Activated CD8-positive, alpha-beta T cell treated with anti-CD3 and anti-CD28 coated beads for 36 hours (primary cell): ENCODE measurements around the gene DISP1. TPM values are rescaled to one million over a fixed set of nuclear protein-coding genes. Genes with fewer than 3 reads are reported as not detected.

Experiments used
- ATAC-seq: fragments of 200-7000 bp; cut with Tn5 transposase; one replicate; pipeline ENCODE4 v1.10.0; 2021; ENCODE audit warnings: mild to moderate bottlenecking, moderate library complexity
- CTCF ChIA-PET: fragments of 350-600 bp; sonication (Branson Sonifier 250); formaldehyde crosslinking; loops from one replicate; lab custom pipeline; 2021; ENCODE audit warnings: antibody characterized with exemption; lab: Charles Lee
- POLR2A ChIA-PET: fragments of 350-600 bp; sonication (Branson Sonifier 250); formaldehyde crosslinking; loops from one replicate; lab custom pipeline; 2021; ENCODE audit warnings: antibody characterized with exemption; lab: Charles Lee
- DNase-seq: peaks from one replicate; pipeline ENCODE4 v3.0.0-alpha.2; 2020
- H3K27ac Mint-ChIP-seq: one replicate; pipeline ENCODE4 v1.8.0; 2021; ENCODE audit warnings: mild to moderate bottlenecking, mixed read lengths
- H3K27me3 Mint-ChIP-seq: one replicate; pipeline ENCODE4 v1.8.0; 2021; ENCODE audit warnings: mixed read lengths
- H3K36me3 Mint-ChIP-seq: one replicate; pipeline ENCODE4 v1.8.0; 2021; ENCODE audit warnings: low read depth, mixed read lengths
- H3K4me1 Mint-ChIP-seq: one replicate; pipeline ENCODE4 v1.8.0; 2021; ENCODE audit warnings: low read depth, mixed read lengths
- H3K4me3 Mint-ChIP-seq: one replicate; pipeline ENCODE4 v1.8.0; 2021; ENCODE audit warnings: mild to moderate bottlenecking, moderate library complexity, mixed read lengths
- H3K9me3 Mint-ChIP-seq: one replicate; pipeline ENCODE4 v1.8.0; 2021; ENCODE audit warnings: mixed read lengths
- intact Hi-C: fragments of 100-400 bp; cut with micrococcal nuclease; formaldehyde crosslinking; loops from one replicate; pipeline ENCODE4 v1.10.0; 2022
- total RNA-seq, 2 experiments: library from RNA; stranded (reverse); gene quantifications; one replicate each; pipeline ENCODE4 v1.2.3, GENCODE V29; 2021
- TF ChIP-seq, protein P1 (sequence below): fragments of 200-600 bp; IDR thresholded peaks from one replicate; pipeline ENCODE4 v1.8.0; 2022; ENCODE audit warnings: antibody characterized with exemption, mild to moderate bottlenecking

Gene DISP1
- total RNA-seq, 2 experiments from 2014 or later: 1.8 to 2.1 TPM

DNA sequence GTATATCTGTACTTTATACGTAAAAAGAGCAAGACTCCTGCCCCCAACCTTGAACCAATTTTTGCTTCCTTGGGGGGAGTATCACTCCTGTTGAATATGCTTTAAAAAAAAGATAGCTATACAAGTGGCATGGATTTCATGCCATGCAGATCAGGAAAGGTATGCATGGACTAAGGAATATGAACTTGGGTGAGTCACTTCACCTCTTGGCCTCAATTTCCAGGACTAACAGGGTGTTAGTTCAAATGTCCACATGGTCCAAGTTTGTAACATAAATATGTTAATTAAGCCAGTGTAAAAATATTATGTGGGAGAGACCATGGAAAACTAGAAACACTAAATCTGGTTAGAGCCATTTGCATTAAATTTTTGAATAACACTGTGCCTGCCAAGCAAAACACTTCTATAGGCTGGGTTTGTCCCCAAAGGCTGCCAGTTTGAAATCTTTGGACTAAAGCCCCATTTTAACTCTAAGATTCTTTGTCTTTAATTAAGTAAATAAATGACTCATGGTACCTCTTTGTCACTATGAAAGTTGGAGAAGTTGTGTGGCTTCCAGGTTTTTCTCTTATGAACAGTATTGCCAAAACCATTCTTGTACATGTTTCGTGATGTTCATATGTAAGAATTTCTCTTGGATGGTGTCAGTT lies 44.7 kb upstream of the DISP1 start:
- POLR2A ChIA-PET: no interaction called here
- no peak overlapping the region for H3K27ac Mint-ChIP-seq
- CTCF ChIA-PET: interaction anchor here (1.0 kb wide), 1 partner anchor 14 kb away, joined by 4 read pairs; no protein-coding TSS in a partner anchor
- TF ChIP-seq, protein P1, sequence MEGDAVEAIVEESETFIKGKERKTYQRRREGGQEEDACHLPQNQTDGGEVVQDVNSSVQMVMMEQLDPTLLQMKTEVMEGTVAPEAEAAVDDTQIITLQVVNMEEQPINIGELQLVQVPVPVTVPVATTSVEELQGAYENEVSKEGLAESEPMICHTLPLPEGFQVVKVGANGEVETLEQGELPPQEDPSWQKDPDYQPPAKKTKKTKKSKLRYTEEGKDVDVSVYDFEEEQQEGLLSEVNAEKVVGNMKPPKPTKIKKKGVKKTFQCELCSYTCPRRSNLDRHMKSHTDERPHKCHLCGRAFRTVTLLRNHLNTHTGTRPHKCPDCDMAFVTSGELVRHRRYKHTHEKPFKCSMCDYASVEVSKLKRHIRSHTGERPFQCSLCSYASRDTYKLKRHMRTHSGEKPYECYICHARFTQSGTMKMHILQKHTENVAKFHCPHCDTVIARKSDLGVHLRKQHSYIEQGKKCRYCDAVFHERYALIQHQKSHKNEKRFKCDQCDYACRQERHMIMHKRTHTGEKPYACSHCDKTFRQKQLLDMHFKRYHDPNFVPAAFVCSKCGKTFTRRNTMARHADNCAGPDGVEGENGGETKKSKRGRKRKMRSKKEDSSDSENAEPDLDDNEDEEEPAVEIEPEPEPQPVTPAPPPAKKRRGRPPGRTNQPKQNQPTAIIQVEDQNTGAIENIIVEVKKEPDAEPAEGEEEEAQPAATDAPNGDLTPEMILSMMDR: no peak
- intact Hi-C loops: no loop called here
- peaks cover 7% of the 10 kb centered on the region for H3K36me3 Mint-ChIP-seq
- H3K27me3 Mint-ChIP-seq: peaks cover 5% of the 10 kb centered on the region
- DNase-seq (no peak), ATAC-seq (no peak)
- H3K9me3 Mint-ChIP-seq: peaks cover 25% of the 10 kb centered on the region
- peaks cover 13% of the 10 kb centered on the region for H3K4me1 Mint-ChIP-seq
- no peak overlapping the region for H3K4me3 Mint-ChIP-seq

- Mint-ChIP-seq H3K4me1 (peaks cover 13% of the 10 kb centered on the region), H3K4me3 (no peak overlapping the region), H3K27me3 (peaks cover 5% of the 10 kb centered on the region), H3K9me3 (peaks cover 20% of the 10 kb centered on the region), H3K27ac (peak overlapping the region; percentile 19), H3K36me3 (peaks cover 7% of the 10 kb centered on the region)
- TF ChIP-seq, protein P1: no peak
- POLR2A ChIA-PET: no interaction called here
- DNase-seq (peak; percentile 48), ATAC-seq (peak; percentile 75)
- CTCF ChIA-PET: interaction anchor here (0.9 kb wide), 1 partner anchor 34 kb away, joined by 3 read pairs; no protein-coding TSS in a partner anchor
- intact Hi-C loops: no loop called here
These were observed 41.9 kb upstream of the DISP1 start for GRCh38 chr1:222772996-222773379.

- Mint-ChIP-seq H3K4me3 (no peak overlapping the region), H3K27me3 (peaks cover 9% of the 10 kb centered on the region), H3K4me1 (peaks cover 10% of the 10 kb centered on the region), H3K9me3 (no peaks in the 10 kb centered on the region), H3K27ac (no peak overlapping the region), H3K36me3 (no peaks in the 10 kb centered on the region)
- no peak for ATAC-seq
- TF ChIP-seq, protein P1: no peak
- intact Hi-C loops: no loop called here
- POLR2A ChIA-PET: no interaction called here
- DNase-seq: no peak
- CTCF ChIA-PET: interaction anchor here (0.7 to 1.6 kb wide), 3 partner anchors 38 to 356 kb away, joined by 3 to 5 read pairs (median 3); no protein-coding TSS in a partner anchor
These were observed 37.4 kb upstream of the DISP1 start for GRCh38 chr1:222777463-222777862.

- H3K27ac Mint-ChIP-seq: no peak overlapping the region
- no peak for DNase-seq
- H3K4me3 Mint-ChIP-seq: no peak overlapping the region
- intact Hi-C loops: no loop called here
- POLR2A ChIA-PET: no interaction called here
- no peaks in the 10 kb centered on the region for H3K36me3 Mint-ChIP-seq
- TF ChIP-seq, protein P1: no peak
- peaks cover 5% of the 10 kb centered on the region for H3K4me1 Mint-ChIP-seq
- peaks cover 9% of the 10 kb centered on the region for H3K27me3 Mint-ChIP-seq
- CTCF ChIA-PET: no interaction called here
- no peak for ATAC-seq
- H3K9me3 Mint-ChIP-seq: no peaks in the 10 kb centered on the region
These were observed 36.9 kb upstream of the DISP1 start for GRCh38 chr1:222777977-222778376.

GRCh38 chr1:222781251-222781650 lies 33.6 kb upstream of the DISP1 start:
- ChIA-PET POLR2A (interaction anchor here (0.6 kb wide), 1 partner anchor 10 kb away, joined by 3 read pairs; no protein-coding TSS in a partner anchor), CTCF (no interaction called here)
- Mint-ChIP-seq H3K9me3 (no peaks in the 10 kb centered on the region), H3K27ac (no peak overlapping the region), H3K36me3 (no peaks in the 10 kb centered on the region), H3K27me3 (peaks cover 19% of the 10 kb centered on the region), H3K4me1 (no peaks in the 10 kb centered on the region), H3K4me3 (no peak overlapping the region)
- TF ChIP-seq, protein P1: no peak
- DNase-seq (no peak), ATAC-seq (no peak)
- intact Hi-C loops: no loop called here
